GM18951 (cell line): ENCODE data around the gene METAP1D.

Experiments used
- POLR2A ChIP-seq: IDR thresholded peaks from 4 replicates; pipeline ENCODE4 v1.6.1; 2011; ENCODE audit warnings: mild to moderate bottlenecking; ENCODE audit not compliant: insufficient read length, insufficient read depth; ENCODE audit errors: extremely low read depth
- in situ Hi-C: fragments of 300-500 bp; cut with MboI; formaldehyde crosslinking; loops from one replicate; pipeline ENCODE4 v1.12.0; 2022; ENCODE audit warnings: low sequenced_read_pairs, mixed read lengths, inconsistent platforms; ENCODE audit not compliant: unreplicated experiment

Gene METAP1D

GRCh38 chr2:172105471-172106107 is 105.8 kb downstream of the METAP1D start:
- no peak for TF ChIP-seq POLR2A
- in situ Hi-C loops: loop anchor here (10.0 to 25.0 kb wide), 3 partner anchors 293 to 1168 kb away; partner anchors contain the start of gene GORASP2

- no peak for TF ChIP-seq POLR2A
- in situ Hi-C loops: loop anchor here (10.0 to 25.0 kb wide), 3 partner anchors 294 to 1169 kb away; partner anchors contain the start of gene GORASP2
These were observed 106.6 kb downstream of the METAP1D start for GRCh38 chr2:172106108-172106961.

DNA sequence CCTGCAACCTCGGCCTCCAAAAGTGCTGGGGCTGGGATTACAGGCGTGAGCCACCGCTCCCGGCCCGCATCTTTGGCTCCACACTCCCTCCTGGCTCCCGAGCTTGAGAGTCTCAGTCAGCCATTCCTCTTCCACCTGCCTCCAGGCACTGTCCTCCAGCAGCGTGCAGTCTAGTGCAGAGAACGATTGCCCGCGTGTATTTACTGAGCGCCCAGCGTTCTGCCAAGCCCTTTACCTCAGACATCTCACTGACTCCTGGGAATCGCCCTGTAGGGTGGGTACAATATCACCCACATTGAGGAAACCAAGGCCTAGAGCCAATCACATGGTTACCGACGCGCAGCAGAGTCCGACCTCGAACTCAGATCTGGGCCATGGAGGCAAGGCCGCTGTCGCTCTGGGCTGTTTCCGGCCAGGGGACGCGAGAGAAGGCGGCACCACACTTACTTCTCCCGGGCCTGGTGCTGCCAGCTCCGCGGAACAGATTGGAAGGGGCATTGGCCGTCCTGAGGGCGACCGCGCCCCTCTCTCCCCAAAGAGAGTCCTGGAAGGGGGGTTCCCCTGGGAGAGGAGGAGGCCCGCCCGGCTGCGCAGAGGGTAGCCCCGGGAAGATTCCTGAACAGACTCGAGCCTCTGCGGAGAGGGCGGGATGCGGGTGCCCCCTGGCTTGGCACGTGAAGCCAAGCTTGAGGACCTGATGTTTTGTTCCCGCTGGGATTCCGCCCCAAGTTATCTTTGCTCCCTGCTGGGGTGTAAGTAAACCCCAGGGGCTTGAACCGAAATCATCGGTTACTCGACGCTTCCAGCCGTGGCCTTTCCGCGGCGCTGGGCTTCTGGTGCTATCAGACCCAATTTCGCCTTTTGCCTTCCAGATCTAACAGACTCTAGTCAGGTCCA is 108.2 kb downstream of the METAP1D start:
- in situ Hi-C loops: loop anchor here (10.0 to 25.0 kb wide), 3 partner anchors 296 to 1171 kb away; partner anchors contain the start of gene GORASP2
- no peak for TF ChIP-seq POLR2A

- in situ Hi-C loops: loop anchor here (10.0 to 25.0 kb wide), 3 partner anchors 296 to 1171 kb away; partner anchors contain the start of gene GORASP2
- no peak for TF ChIP-seq POLR2A
These were observed 108.8 kb downstream of the METAP1D start for GRCh38 chr2:172108587-172108930.

- TF ChIP-seq POLR2A: no peak
- in situ Hi-C loops: loop anchor here (10.0 to 25.0 kb wide), 3 partner anchors 297 to 1172 kb away; partner anchors contain the start of gene GORASP2
These were observed 109.7 kb downstream of the METAP1D start for GRCh38 chr2:172109256-172109987.

DNA sequence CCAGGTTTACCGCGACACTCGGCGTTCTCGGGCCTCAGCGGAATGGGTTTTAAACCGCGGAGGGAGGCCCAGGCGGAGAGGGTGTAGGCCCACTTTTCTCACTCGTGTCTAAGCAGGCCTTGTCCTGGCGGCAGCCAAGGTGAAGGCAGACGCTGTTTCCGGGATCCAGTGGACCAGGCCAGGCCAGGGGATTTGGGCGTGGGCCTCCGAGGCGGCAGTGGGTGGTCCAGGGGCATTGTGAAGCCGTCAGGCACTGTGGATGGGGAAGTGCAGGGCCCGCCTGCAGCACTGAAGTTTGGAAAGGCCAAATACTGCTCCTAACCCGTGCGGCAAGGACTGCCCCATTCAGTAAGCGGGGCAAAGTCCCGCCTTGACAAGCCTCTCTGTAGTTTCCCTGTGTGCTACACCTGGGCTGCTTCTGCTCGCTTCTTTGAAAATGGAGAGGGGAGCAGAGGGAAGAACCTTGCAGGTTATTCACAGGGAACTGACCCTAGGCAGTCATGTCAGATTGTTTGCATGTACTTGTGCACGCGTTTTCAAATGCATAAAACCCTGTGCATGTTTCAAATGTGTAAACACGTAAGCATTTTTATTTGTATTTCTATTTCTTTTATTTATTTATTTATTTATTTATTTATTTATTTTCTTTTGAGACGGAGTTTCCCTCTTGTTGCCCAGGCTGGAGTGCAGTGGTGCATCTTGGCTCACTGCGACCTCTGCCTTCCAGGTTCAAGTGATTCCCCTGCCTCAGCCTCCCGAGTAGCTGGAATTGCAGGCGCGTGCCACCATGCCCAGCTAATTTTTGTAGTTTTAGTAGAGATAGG is 110.4 kb downstream of the METAP1D start:
- TF ChIP-seq POLR2A: no peak
- in situ Hi-C loops: loop anchor here (10.0 to 25.0 kb wide), 3 partner anchors 298 to 1173 kb away; partner anchors contain the start of gene GORASP2

GRCh38 chr2:172113617-172114016 is 113.9 kb downstream of the METAP1D start:
- in situ Hi-C loops: loop anchor here (25.0 kb wide), 2 partner anchors 301 to 1176 kb away; partner anchors contain the start of gene GORASP2

GRCh38 chr2:172114176-172114575 is 114.4 kb downstream of the METAP1D start:
- in situ Hi-C loops: loop anchor here (25.0 kb wide), 2 partner anchors 302 to 1177 kb away; partner anchors contain the start of gene GORASP2

More at GRCh38 chr2:172113617-172114016, 113.9 kb downstream of the METAP1D start:
- TF ChIP-seq POLR2A: no peak

DNA sequence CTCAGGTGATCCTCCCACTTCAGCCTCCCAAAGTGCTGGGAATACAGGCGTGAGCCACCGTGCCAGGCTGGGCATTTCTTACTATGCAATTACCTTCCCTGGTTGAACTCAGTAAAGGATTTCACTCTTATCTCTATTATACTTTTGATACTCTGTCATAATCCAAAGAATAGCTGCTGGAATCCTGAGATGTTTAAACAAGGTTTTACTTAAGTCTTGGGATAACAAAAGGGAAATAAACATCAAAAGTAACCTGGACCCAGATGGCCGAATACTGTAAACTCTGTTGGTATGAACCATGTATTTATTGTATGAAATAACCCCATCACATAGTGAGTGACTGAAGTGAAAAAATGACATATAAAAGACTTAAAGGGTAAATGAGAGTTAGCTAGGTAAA is 114.8 kb downstream of the METAP1D start:
- in situ Hi-C loops: loop anchor here (25.0 kb wide), 2 partner anchors 302 to 1177 kb away; partner anchors contain the start of gene GORASP2
- no peak for TF ChIP-seq POLR2A

DNA sequence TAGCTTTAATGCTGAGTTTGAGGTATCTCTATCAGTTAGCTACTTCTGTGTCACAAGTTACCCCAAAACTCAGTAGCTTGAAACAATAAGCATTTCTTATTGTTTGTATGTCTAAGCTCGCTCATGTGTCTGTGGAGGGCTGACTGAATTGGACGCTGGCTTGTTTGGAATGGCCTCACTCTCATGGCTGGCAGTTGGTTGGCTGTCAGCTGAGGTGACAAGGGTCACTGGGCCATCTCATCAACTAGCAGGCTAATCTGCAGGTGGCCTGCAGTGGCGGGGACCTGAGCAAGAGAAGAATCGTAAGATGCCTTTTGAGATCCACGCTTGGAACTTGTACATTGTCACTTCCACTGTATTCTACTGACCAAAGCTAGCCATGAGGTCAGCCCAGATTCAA is 116.4 kb downstream of the METAP1D start:
- in situ Hi-C loops: loop anchor here (25.0 kb wide), 2 partner anchors 304 to 1179 kb away; partner anchors contain the start of gene GORASP2
- no peak for TF ChIP-seq POLR2A

GRCh38 chr2:172119089-172119488 is 119.3 kb downstream of the METAP1D start:
- in situ Hi-C loops: loop anchor here (25.0 kb wide), 2 partner anchors 307 to 1182 kb away; partner anchors contain the start of gene GORASP2
- TF ChIP-seq POLR2A: no peak

- TF ChIP-seq POLR2A: no peak
- in situ Hi-C loops: loop anchor here (10.0 to 25.0 kb wide), 3 partner anchors 308 to 1183 kb away; partner anchors contain the start of gene GORASP2
These were observed 120.4 kb downstream of the METAP1D start for GRCh38 chr2:172120118-172120517.
